H1 (cell line): ENCODE data around the gene ADAMTS9. TPM values are rescaled to one million over a fixed set of nuclear protein-coding genes. Genes with fewer than 3 reads are reported as not detected.

ENCODE experiments used
- CHD2 ChIP-seq: IDR thresholded peaks from 2 replicates; pipeline ENCODE4 v1.6.1; 2012; ENCODE audit warnings: low read length, improper control_type of control experiment
- CHD7 ChIP-seq: fragments of 300-600 bp; sonication (generic); IDR thresholded peaks from 2 replicates; pipeline ENCODE4 v1.7.1; 2012; ENCODE audit warnings: low read length, moderate library complexity, mild to moderate bottlenecking, inconsistent platforms; ENCODE audit not compliant: insufficient replicate concordance
- GTF2F1 ChIP-seq: IDR thresholded peaks from 2 replicates; pipeline ENCODE4 v1.6.1; 2012; ENCODE audit warnings: low read depth, low read length, improper control_type of control experiment, borderline replicate concordance
- HDAC2 ChIP-seq, 2 experiments: fragments of 300-600 bp in 1 of 2; sonication (generic) in 1 of 2; IDR thresholded peaks; 2 replicates each; pipeline ENCODE4 v1.6.1; 2011 to 2012; ENCODE audit warnings: low read depth in 2 of 2, low read length in 2 of 2, mild to moderate bottlenecking in 2 of 2, moderate library complexity in 2 of 2, borderline replicate concordance in 1 of 2, inconsistent platforms in 1 of 2
- polyA plus RNA-seq, 7 experiments: library from polyadenylated mRNA; depleted of rRNA in 3 of 7; stranded (reverse) in 5 of 7; unstranded in 2 of 7; fragments of >200 nt in 5 of 7; fragments of 200-250 nt in 2 of 7; gene quantifications; 1 replicate in 5 of 7; 2 replicates in 1 of 7; 4 replicates in 1 of 7; pipeline versions ENCODE4 v1.2.1 to v1.2.3, GENCODE V29; 2011 to 2013; ENCODE audit warnings: missing spikeins in 2 of 7, mixed read lengths in 2 of 7
- total RNA-seq: library from RNA; stranded (reverse); fragmentation: NEBNext Ultra II Directional; extraction: Animal tissue kit (Norgen Biotek cat#: 25700); gene quantifications from 2 replicates; pipeline ENCODE4 v1.2.1, GENCODE V29; 2021

The ADAMTS9 gene
- total and polyA plus RNA-seq, 2 of the 8 experiments (the other 6 are each of a cell fraction or from before 2014, with no cell fraction given): 0.20 to 0.41 TPM

GRCh38 chr3:64638511-64638910, 49.3 kb downstream of the ADAMTS9 start (continued):
- no peak for TF ChIP-seq CHD7
- TF ChIP-seq CHD2: no peak
- no peak for TF ChIP-seq HDAC2 (IDR thresholded peaks at IDR 0.05; ENCODE audit: borderline replicate concordance in 1 of 2, low read depth in 2 of 2, low read length in 2 of 2)
- no peak for TF ChIP-seq GTF2F1
